BLaER1 treated with 17β-estradiol and CSF1 and Interleukin-3, amounts not matched to agents 10 nM and 100 nM (cell line): Measurements from ENCODE around the gene SLC25A33.

ENCODE experiments used
- H3K27ac ChIP-seq, 11 experiments: shearing (Covaris generic); formaldehyde crosslinking; 2 replicates each; pipeline ENCODE4 v1.8.1; 2022
- H3K27me3 ChIP-seq, 11 experiments: shearing (Covaris generic); formaldehyde crosslinking; 2 replicates each; pipeline ENCODE4 v1.8.1; 2022
- H3K36me3 ChIP-seq, 11 experiments: shearing (Covaris generic); formaldehyde crosslinking; 2 replicates each; pipeline ENCODE4 v1.8.1; 2022
- H3K4me1 ChIP-seq, 10 experiments: shearing (Covaris generic); formaldehyde crosslinking; 2 replicates each; pipeline ENCODE4 v1.8.1; 2022
- H3K4me2 ChIP-seq, 11 experiments: shearing (Covaris generic); formaldehyde crosslinking; 2 replicates each; pipeline ENCODE4 v1.8.1; 2022
- H3K4me3 ChIP-seq, 10 experiments: shearing (Covaris generic); formaldehyde crosslinking; 2 replicates each; pipeline ENCODE4 v1.8.1; 2022
- H3K9ac ChIP-seq, 11 experiments: shearing (Covaris generic); formaldehyde crosslinking; 2 replicates each; pipeline ENCODE4 v1.8.1; 2022
- H3K9me3 ChIP-seq, 11 experiments: shearing (Covaris generic); formaldehyde crosslinking; replicated peaks in 1 of 11; 2 replicates each; pipeline ENCODE4 v1.8.1; 2022
- H4K20me1 ChIP-seq, 11 experiments: shearing (Covaris generic); formaldehyde crosslinking; 2 replicates each; pipeline ENCODE4 v1.8.1; 2022
- Cebpa-rat ChIP-seq, 11 experiments: shearing (Covaris generic); IDR thresholded peaks; 2 replicates each; pipeline ENCODE4 v1.8.1; 2022

The SLC25A33 gene

DNA sequence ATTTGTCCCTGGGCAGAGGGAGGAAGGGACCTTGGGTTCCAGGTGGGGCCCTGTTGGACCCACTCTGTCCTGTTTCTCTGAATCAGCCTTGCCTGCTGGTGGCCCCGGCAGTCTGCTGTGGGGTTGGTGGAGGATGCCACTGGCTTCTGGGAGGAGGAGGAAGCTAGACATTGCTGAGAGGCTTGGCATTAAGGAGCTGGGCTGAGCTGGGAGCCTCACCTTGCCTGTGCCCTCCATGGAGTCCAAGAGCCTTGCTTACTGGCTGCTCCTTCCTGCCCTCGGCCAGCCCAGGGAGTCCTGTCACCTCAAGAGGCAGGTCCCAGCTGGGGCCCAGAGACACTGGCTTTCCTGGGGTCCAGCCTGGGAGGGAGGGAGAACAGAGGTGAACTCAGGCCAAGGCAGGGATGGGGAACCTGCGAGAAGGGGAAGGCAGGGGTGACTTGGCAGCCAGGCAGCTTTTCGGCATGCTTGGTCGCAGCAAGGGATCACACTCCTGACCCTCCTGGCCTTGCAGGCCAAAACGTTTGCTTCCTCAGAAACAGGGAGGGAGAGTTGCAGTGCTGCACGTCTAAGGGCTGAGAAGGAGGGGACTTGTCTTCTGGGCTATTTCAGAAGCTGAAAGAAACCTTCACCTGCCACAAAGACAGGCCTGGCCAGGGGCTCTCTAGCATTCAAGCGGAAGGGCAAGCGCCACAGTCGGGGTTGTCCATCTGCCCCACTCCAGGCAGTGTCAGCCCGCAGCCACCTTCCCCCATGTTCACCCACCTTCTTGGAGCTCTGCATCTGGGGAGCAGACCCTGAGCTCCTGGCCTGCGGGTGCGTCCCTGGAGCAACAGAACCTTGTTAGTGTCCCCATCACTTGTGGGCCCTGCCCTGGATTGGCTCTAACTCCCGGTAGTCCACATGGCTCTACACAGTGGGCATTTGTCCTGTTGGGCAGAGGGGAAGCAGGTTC, 58.4 kb downstream of the SLC25A33 start:
- peak overlapping the region in 2 of 11 experiments; percentile 100; a peak in 1 of 22 replicates for H3K4me2 ChIP-seq
- H3K4me3 ChIP-seq = no peak overlapping the region
- peaks cover 18 to 95% (median 64%) of the 10 kb centered on the region in 11 experiments; a peak in 21 of 22 replicates for H4K20me1 ChIP-seq
- no peaks in the 10 kb centered on the region for H3K9me3 ChIP-seq
- peaks cover 28 to 63% (median 46%) of the 10 kb centered on the region in 10 experiments for H3K4me1 ChIP-seq
- H3K27ac ChIP-seq = peak overlapping the region in 2 of 11 experiments; percentile 6 to 86; a peak in 2 of 22 replicates
- no peaks in the 10 kb centered on the region for H3K27me3 ChIP-seq
- no peak for TF ChIP-seq Cebpa-rat (IDR thresholded peaks at IDR 0.05)
- peak overlapping the region in 6 of 11 experiments; percentile 4 to 51 (median 28); a peak in 2 of 22 replicates for H3K9ac ChIP-seq
- H3K36me3 ChIP-seq = peaks cover 43 to 75% (median 67%) of the 10 kb centered on the region in 11 experiments

GRCh38 chr1:9598316-9598700, 59.0 kb downstream of the SLC25A33 start:
- peaks cover 50 to 82% (median 73%) of the 10 kb centered on the region in 11 experiments for H3K36me3 ChIP-seq
- peaks cover 18 to 94% (median 62%) of the 10 kb centered on the region in 11 experiments; a peak in 21 of 22 replicates for H4K20me1 ChIP-seq
- peaks cover 21 to 56% (median 39%) of the 10 kb centered on the region in 10 experiments for H3K4me1 ChIP-seq
- 0 out of 22 replicates have a peak overlapping the region, but pooled peaks of 1 of the 11 experiments have one; percentile 4 for H3K9ac ChIP-seq
- H3K27ac ChIP-seq = peak overlapping the region in 1 of 11 experiments; percentile 86; a peak in 1 of 22 replicates
- no peaks in the 10 kb centered on the region for H3K27me3 ChIP-seq
- no peak overlapping the region for H3K4me2 ChIP-seq
- TF ChIP-seq Cebpa-rat (IDR thresholded peaks at IDR 0.05) = no peak
- no peak overlapping the region for H3K4me3 ChIP-seq
- no peaks in the 10 kb centered on the region for H3K9me3 ChIP-seq

- Histone ChIP-seq H3K4me2 (peak overlapping the region in 2 of 11 experiments; percentile 20 to 28; a peak in 2 of 22 replicates), H3K9me3 (no peaks in the 10 kb centered on the region), H3K27me3 (no peaks in the 10 kb centered on the region), H3K4me1 (peaks cover 7 to 42% (median 25%) of the 10 kb centered on the region in 10 experiments), H3K36me3 (peaks cover 63 to 96% (median 88%) of the 10 kb centered on the region in 11 experiments), H3K27ac (no peak overlapping the region), H3K4me3 (no peak overlapping the region), H4K20me1 (peaks cover 7 to 94% (median 57%) of the 10 kb centered on the region in 11 experiments; a peak in 21 of 22 replicates), H3K9ac (peak overlapping the region in 2 of 11 experiments; percentile 24 to 34; a peak in 1 of 22 replicates)
- TF ChIP-seq Cebpa-rat (IDR thresholded peaks at IDR 0.05) = no peak
Measured at GRCh38 chr1:9599741-9600140, 60.5 kb downstream of the SLC25A33 start.

DNA sequence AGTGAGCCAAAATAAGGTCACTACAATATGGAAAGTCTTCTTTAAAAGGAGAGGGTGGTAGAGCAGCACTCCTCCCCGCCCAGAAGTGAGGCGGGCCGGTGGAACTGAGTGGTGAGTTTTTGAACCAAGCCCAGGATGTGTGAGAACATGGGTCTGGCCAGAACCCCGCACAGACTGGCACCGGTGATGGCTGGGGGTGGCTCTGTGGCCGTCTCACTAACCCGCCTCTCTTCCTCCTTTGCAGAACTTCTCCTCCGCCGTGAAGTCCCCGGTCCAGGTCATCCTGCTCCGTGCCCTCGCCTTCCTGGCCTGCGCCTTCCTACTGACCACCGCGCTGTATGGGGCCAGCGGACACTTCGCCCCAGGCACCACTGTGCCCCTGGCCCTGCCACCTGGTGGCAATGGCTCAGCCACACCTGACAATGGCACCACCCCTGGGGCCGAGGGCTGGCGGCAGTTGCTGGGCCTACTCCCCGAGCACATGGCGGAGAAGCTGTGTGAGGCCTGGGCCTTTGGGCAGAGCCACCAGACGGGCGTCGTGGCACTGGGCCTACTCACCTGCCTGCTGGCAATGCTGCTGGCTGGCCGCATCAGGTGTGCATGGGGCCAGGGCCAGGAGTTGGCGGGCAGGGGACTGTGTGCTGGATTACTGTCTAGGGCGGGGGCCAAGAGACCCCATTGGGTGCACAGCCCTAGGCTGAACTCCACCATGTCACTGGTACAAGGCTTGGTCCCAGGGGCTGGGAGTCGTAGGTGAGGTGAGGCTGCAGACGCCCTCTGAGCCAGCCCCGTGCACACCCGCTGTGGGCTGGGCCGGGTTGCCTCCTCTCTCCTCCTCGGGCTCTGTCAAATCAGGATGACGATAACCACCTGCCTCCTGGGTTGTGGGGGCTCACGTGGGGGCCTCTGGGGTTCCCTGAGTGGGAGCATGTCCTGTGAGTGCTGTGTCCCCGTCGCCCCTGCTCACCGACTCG, 61.9 kb downstream of the SLC25A33 start:
- peaks cover 71 to 100% (median 97%) of the 10 kb centered on the region in 11 experiments for H3K36me3 ChIP-seq

GRCh38 chr1:9601942-9602793, 62.9 kb downstream of the SLC25A33 start:
- H3K4me1 ChIP-seq = peaks cover 0 to 18% (median under 1%) of the 10 kb centered on the region in 10 experiments; a peak in 8 of 20 replicates
- H3K27me3 ChIP-seq = no peaks in the 10 kb centered on the region
- no peak for TF ChIP-seq Cebpa-rat (IDR thresholded peaks at IDR 0.05)
- H4K20me1 ChIP-seq = peaks cover 0 to 94% (median 40%) of the 10 kb centered on the region in 11 experiments; a peak in 18 of 22 replicates
- H3K4me2 ChIP-seq = no peak overlapping the region; a peak in 1 of 22 replicates
- no peak overlapping the region for H3K4me3 ChIP-seq
- peaks cover 69 to 100% (median 100%) of the 10 kb centered on the region in 11 experiments for H3K36me3 ChIP-seq
- H3K9ac ChIP-seq = peak overlapping the region in 1 of 11 experiments; percentile 26; a peak in 2 of 22 replicates
- no peak overlapping the region for H3K27ac ChIP-seq
- H3K9me3 ChIP-seq = no peaks in the 10 kb centered on the region

More for the DNA sequence above, 61.9 kb downstream of the SLC25A33 start:
- no peak for TF ChIP-seq Cebpa-rat (IDR thresholded peaks at IDR 0.05)
- H3K9me3 ChIP-seq = no peaks in the 10 kb centered on the region
- H4K20me1 ChIP-seq = peaks cover 0 to 94% (median 51%) of the 10 kb centered on the region in 11 experiments; a peak in 18 of 22 replicates
- H3K27me3 ChIP-seq = no peaks in the 10 kb centered on the region
- no peak overlapping the region for H3K27ac ChIP-seq
- no peak overlapping the region; a peak in 1 of 22 replicates for H3K4me2 ChIP-seq
- no peak overlapping the region for H3K4me3 ChIP-seq
- H3K4me1 ChIP-seq = peaks cover 0 to 28% (median 10%) of the 10 kb centered on the region in 10 experiments; a peak in 16 of 20 replicates
- H3K9ac ChIP-seq = peak overlapping the region in 2 of 11 experiments; percentile 14 to 26; a peak in 1 of 22 replicates

GRCh38 chr1:9602794-9603167, 63.5 kb downstream of the SLC25A33 start:
- no peak overlapping the region for H3K4me3 ChIP-seq
- H3K36me3 ChIP-seq = peaks cover 67 to 100% (median 100%) of the 10 kb centered on the region in 11 experiments
- H3K27me3 ChIP-seq = no peaks in the 10 kb centered on the region
- H3K9me3 ChIP-seq = no peaks in the 10 kb centered on the region
- H3K4me2 ChIP-seq = no peak overlapping the region
- no peak overlapping the region for H3K27ac ChIP-seq
- no peak for TF ChIP-seq Cebpa-rat (IDR thresholded peaks at IDR 0.05)
- no peak overlapping the region for H3K9ac ChIP-seq
- H4K20me1 ChIP-seq = peaks cover 0 to 94% (median 40%) of the 10 kb centered on the region in 11 experiments; a peak in 16 of 22 replicates
- peaks cover 0 to 14% (median 0%) of the 10 kb centered on the region in 10 experiments; a peak in 5 of 20 replicates for H3K4me1 ChIP-seq

DNA sequence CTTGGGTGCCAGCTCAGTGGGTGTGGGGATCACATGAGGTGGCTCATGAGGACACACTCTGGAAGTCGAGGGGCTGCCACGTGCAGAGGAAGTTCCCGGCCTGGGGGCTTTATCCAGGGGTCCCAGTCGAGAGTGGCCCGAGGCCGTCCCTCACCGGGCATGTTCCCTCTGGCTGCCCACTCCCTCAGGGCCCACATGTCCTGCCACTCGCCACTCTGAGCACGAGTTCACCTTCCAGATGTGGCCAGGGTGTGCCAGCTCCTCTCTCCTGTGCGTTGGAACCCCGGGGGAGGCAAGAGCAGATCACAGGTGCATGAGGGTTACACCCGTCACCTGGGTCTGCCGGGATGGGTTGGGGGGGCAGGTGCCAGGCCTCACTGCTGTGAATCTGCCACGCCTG, 64.0 kb downstream of the SLC25A33 start:
- H4K20me1 ChIP-seq = peaks cover 0 to 94% (median 36%) of the 10 kb centered on the region in 11 experiments; a peak in 14 of 22 replicates
- H3K4me3 ChIP-seq = no peak overlapping the region
- H3K36me3 ChIP-seq = peaks cover 64 to 100% (median 100%) of the 10 kb centered on the region in 11 experiments
- no peaks in the 10 kb centered on the region for H3K27me3 ChIP-seq
- no peak for TF ChIP-seq Cebpa-rat (IDR thresholded peaks at IDR 0.05)
- no peak overlapping the region for H3K9ac ChIP-seq
- no peaks in the 10 kb centered on the region for H3K9me3 ChIP-seq
- H3K4me1 ChIP-seq = peaks cover 0 to 14% (median 0%) of the 10 kb centered on the region in 10 experiments; a peak in 5 of 20 replicates
- no peak overlapping the region for H3K27ac ChIP-seq
- H3K4me2 ChIP-seq = no peak overlapping the region
